ENCODE results near the gene CMC4.

The CMC4 gene

DNA sequence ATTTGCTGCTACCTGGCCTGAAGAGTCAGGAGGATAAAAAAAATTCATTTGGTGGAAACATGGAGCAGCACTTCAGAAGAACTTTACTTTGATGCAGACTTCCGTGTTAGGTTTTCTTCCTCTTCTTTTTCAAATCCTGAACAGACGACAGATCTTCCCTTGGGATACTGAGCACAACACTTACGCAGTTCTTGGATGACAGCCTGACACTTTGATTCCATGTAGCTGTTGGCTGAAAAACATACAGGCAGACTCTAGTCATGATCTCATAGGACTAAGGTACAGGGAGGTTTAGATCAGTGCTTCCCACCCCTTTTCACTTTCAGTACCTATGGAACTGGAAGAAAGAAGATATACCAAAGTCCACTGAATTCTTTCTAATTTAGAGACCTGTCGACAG lies 9.2 kb downstream of the CMC4 start:
- TF ChIP-seq, protein P1, sequence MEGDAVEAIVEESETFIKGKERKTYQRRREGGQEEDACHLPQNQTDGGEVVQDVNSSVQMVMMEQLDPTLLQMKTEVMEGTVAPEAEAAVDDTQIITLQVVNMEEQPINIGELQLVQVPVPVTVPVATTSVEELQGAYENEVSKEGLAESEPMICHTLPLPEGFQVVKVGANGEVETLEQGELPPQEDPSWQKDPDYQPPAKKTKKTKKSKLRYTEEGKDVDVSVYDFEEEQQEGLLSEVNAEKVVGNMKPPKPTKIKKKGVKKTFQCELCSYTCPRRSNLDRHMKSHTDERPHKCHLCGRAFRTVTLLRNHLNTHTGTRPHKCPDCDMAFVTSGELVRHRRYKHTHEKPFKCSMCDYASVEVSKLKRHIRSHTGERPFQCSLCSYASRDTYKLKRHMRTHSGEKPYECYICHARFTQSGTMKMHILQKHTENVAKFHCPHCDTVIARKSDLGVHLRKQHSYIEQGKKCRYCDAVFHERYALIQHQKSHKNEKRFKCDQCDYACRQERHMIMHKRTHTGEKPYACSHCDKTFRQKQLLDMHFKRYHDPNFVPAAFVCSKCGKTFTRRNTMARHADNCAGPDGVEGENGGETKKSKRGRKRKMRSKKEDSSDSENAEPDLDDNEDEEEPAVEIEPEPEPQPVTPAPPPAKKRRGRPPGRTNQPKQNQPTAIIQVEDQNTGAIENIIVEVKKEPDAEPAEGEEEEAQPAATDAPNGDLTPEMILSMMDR (IDR thresholded peaks at IDR 0.05; ENCODE audit: insufficient read depth, low read length, poor library complexity, severe bottlenecking), result no peak
- H3K27me3 ChIP-seq (replicated peaks; ENCODE audit: control insufficient read depth, insufficient read depth, low read length), result no peaks in the 10 kb centered on the region
- no peak overlapping the region for H3K4me3 ChIP-seq (replicated peaks; ENCODE audit: low read depth, low read length)
- no peaks in the 10 kb centered on the region; the same call in 1 of the 2 replicates for H3K36me3 ChIP-seq (ENCODE audit: control insufficient read depth, insufficient read depth, low read length)
- no peak for DNase-seq (ENCODE audit: extremely low read depth, insufficient read length)

DNA sequence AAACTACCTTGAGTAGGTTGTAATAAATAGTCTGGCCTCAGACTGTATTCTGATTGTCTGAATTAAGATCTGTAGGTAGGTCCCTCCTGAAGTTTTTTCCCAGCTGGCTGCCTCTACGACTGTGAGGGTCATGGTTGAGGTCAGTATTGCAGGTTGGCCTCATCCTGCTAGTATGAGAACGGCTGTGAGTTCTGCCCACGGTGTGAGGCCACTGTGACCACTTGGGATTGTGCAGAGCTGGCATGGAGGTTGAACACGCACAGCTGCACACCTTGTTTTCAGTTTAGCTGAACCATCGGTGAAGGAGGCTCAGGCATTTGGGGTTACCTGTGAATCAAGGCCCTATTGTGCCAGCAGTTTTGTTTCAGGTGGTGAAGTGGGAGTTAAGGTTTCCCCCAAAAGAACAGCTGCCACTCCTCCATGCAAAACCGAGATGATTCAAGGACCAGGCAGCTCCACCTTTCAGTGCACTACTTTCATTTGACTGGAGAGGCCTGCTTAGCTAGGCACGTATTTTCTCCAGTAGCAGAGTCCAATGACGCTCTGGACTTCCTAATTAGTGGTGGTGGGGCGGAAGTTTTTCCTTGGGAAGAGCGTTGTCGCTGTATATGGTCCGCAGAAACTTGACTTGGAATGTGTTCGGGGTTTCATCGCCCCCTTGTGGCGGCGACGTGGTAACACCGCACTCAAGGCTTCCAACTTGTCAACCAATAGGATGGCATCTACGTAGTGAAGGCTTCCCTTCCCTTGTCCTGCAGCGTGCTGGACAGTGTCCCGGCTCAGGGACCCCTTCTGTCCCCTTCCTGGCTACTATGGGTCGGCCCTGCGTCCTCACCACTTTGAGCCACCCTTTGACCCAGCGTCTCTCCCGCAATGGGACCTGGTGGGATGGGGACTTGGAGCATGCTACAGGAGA lies 13.8 kb downstream of the CMC4 start:
- H3K4me3 ChIP-seq (replicated peaks; ENCODE audit: low read depth, low read length), result peak overlapping the region; percentile 29
- TF ChIP-seq, protein P1 (IDR thresholded peaks at IDR 0.05; ENCODE audit: insufficient read depth, low read length, poor library complexity, severe bottlenecking), result peak; percentile 80
- H3K36me3 ChIP-seq (ENCODE audit: control insufficient read depth, insufficient read depth, low read length), result no peaks in the 10 kb centered on the region; the same call in 1 of the 2 replicates
- DNase-seq (ENCODE audit: extremely low read depth, insufficient read length), result peak; percentile 50
- H3K27me3 ChIP-seq (replicated peaks; ENCODE audit: control insufficient read depth, insufficient read depth, low read length), result no peaks in the 10 kb centered on the region

DNA sequence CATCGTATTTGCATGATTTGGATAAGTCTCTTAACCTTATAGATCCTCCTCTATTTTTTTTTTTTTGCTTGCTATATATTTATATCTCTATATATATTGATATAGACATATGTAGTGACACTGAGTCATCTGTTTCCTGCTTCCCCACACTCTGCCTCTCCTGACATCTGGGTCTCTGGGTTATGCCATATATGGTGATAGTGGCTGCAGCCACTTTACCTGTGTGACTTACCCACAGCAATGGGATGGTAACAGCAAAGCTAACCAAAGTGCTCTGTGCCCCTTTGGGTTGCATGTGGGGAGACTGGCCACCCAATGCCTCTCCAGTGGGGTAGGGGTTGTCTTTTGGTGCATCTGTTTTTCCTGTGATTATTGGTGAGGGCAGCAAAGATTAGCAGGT lies 14.5 kb downstream of the CMC4 start:
- Histone ChIP-seq H3K4me3 (replicated peaks; ENCODE audit: low read depth, low read length) (no peak overlapping the region), H3K27me3 (replicated peaks; ENCODE audit: control insufficient read depth, insufficient read depth, low read length) (no peaks in the 10 kb centered on the region), H3K36me3 (ENCODE audit: control insufficient read depth, insufficient read depth, low read length) (no peaks in the 10 kb centered on the region; the same call in 1 of the 2 replicates)
- TF ChIP-seq, protein P1 (IDR thresholded peaks at IDR 0.05; ENCODE audit: insufficient read depth, low read length, poor library complexity, severe bottlenecking), result no peak
- no peak for DNase-seq (ENCODE audit: extremely low read depth, insufficient read length)

DNA sequence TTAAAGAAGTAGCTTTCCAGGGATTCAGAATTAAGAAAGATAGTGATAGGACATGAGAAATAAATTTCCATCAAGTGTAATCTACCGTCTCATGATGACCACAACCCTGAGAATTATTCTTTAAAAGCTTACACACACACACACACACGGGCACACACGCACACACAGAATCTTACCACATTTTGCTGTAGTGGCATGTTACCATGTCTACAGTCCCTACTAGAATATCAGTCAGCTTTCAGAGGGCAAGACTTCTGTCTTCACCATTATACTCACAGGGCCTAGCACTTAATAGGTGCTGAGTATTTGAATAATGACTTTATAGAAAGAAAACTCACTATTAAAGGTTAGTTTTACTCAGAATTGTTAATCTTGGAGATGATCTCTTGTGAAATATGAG lies 15.4 kb downstream of the CMC4 start:
- no peak for DNase-seq (ENCODE audit: extremely low read depth, insufficient read length)
- TF ChIP-seq, protein P1 (IDR thresholded peaks at IDR 0.05; ENCODE audit: insufficient read depth, low read length, poor library complexity, severe bottlenecking), result no peak
- Histone ChIP-seq H3K36me3 (ENCODE audit: control insufficient read depth, insufficient read depth, low read length) (no peaks in the 10 kb centered on the region; the same call in 1 of the 2 replicates), H3K27me3 (replicated peaks; ENCODE audit: control insufficient read depth, insufficient read depth, low read length) (no peaks in the 10 kb centered on the region), H3K4me3 (replicated peaks; ENCODE audit: low read depth, low read length) (no peak overlapping the region)

DNA sequence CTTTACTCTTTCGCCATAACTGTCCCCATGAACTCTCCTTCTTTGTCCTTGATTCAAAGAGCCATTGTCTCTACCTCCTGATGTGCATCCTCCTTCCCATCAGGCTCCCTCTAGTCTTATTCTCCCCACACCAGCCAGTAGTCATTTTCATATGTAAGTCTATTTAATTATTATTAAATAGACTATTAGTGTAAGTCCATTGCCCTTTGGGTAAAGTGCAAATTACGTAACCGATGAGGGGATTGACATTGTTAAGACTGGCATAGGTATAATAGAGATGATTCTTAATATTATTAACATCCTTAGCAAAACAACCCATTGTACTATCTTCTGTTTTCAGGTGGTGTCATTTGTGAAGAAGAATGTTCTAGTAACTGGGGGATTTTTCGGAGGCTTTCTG lies 16.7 kb downstream of the CMC4 start:
- no peak for DNase-seq (ENCODE audit: extremely low read depth, insufficient read length)
- Histone ChIP-seq H3K4me3 (replicated peaks; ENCODE audit: low read depth, low read length) (no peak overlapping the region), H3K27me3 (replicated peaks; ENCODE audit: control insufficient read depth, insufficient read depth, low read length) (no peaks in the 10 kb centered on the region), H3K36me3 (ENCODE audit: control insufficient read depth, insufficient read depth, low read length) (no peaks in the 10 kb centered on the region)
- TF ChIP-seq, protein P1 (IDR thresholded peaks at IDR 0.05; ENCODE audit: insufficient read depth, low read length, poor library complexity, severe bottlenecking), result no peak

Data from GM06990 (cell line).